Activated CD4-positive, CD25-positive, alpha-beta regulatory T cell (primary cell): ENCODE data around the gene CDC16.
"Not testable (repeated sequence)": the region's sequence is repeated elsewhere in the genome, so short reads cannot be mapped to it uniquely, and the experiment has no call there.

Experiments
- DNase-seq, 4 experiments: peaks; one replicate each; lab custom pipeline; 2025; lab: John Stamatoyannopoulos, UW

The CDC16 gene

GRCh38 chr13:114264313-114264712 lies 29.6 kb downstream of the CDC16 start:
- not testable (repeated sequence) for DNase-seq

GRCh38 chr13:114264886-114265611 lies 30.4 kb downstream of the CDC16 start:
- no peak for DNase-seq

GRCh38 chr13:114266241-114266640 lies 31.5 kb downstream of the CDC16 start:
- DNase-seq: no peak

GRCh38 chr13:114268344-114269280 lies 33.9 kb downstream of the CDC16 start:
- DNase-seq: no peak

GRCh38 chr13:114269281-114269770 lies 34.6 kb downstream of the CDC16 start:
- no peak for DNase-seq

- DNase-seq: no peak
Measured at GRCh38 chr13:114272977-114273376, 38.3 kb downstream of the CDC16 start.

GRCh38 chr13:114275304-114275703 lies 40.6 kb downstream of the CDC16 start:
- DNase-seq: no peak

GRCh38 chr13:114279146-114279545 lies 44.4 kb downstream of the CDC16 start:
- DNase-seq: no peak

GRCh38 chr13:114279758-114280355 lies 45.2 kb downstream of the CDC16 start:
- DNase-seq: no peak

GRCh38 chr13:114281351-114282040 lies 46.8 kb downstream of the CDC16 start, which contains the start of gene UPF3A:
Gene UPF3A, plus strand, starts transcription at chr13:114281601. Its CDS starts 39 bp downstream, at chr13:114281640.
- peak; percentile 86 to 91 (median 90) for DNase-seq

- peak in 3 of 4 experiments; percentile 59 to 72 (median 63) for DNase-seq
Measured at GRCh38 chr13:114282041-114282670, 47.5 kb downstream of the CDC16 start.

- DNase-seq: no peak
Measured at GRCh38 chr13:114283576-114283975, 48.9 kb downstream of the CDC16 start.

- no peak for DNase-seq
Measured at GRCh38 chr13:114284680-114285079, 50.0 kb downstream of the CDC16 start.

GRCh38 chr13:114285166-114285808 lies 50.6 kb downstream of the CDC16 start:
- no peak for DNase-seq

- DNase-seq: no peak
Measured at GRCh38 chr13:114286808-114287207, 52.1 kb downstream of the CDC16 start.

- DNase-seq: no peak
Measured at GRCh38 chr13:114288157-114288591, 53.5 kb downstream of the CDC16 start.

- no peak for DNase-seq
Measured at GRCh38 chr13:114296448-114296847, 61.8 kb downstream of the CDC16 start.

GRCh38 chr13:114296902-114297301 lies 62.2 kb downstream of the CDC16 start:
- no peak for DNase-seq

- DNase-seq: no peak
Measured at GRCh38 chr13:114298866-114299265, 64.2 kb downstream of the CDC16 start.

- DNase-seq: no peak
Measured at GRCh38 chr13:114299604-114300305, 65.1 kb downstream of the CDC16 start.
